ENCODE measurements around the gene PLEKHM3.
"Not testable (repeated sequence)": the region's sequence is repeated elsewhere in the genome, so short reads cannot be mapped to it uniquely, and the experiment has no call there.

Gene PLEKHM3

GRCh38 chr2:207952564-207953345 is 72.6 kb downstream of the PLEKHM3 start:
- TF ChIP-seq CTCF (IDR thresholded peaks at IDR 0.05; ENCODE audit: low read depth, low read length), result no peak
- no peak for DNase-seq (ENCODE audit: low read depth in 2 of 2)
- no peak overlapping the region for H3K4me3 ChIP-seq (replicated peaks in 1 of 2; ENCODE audit: low read depth in 2 of 2, low read length in 2 of 2)

GRCh38 chr2:207951734-207952470 is 73.4 kb downstream of the PLEKHM3 start:
- no peak overlapping the region for H3K4me3 ChIP-seq (replicated peaks in 1 of 2; ENCODE audit: low read depth in 2 of 2, low read length in 2 of 2)
- no peak for DNase-seq (ENCODE audit: low read depth in 2 of 2)

GRCh38 chr2:207950761-207951114 is 74.6 kb downstream of the PLEKHM3 start:
- no peak for DNase-seq (ENCODE audit: low read depth in 2 of 2)
- H3K4me3 ChIP-seq (replicated peaks in 1 of 2; ENCODE audit: low read depth in 2 of 2, low read length in 2 of 2), result no peak overlapping the region
- TF ChIP-seq CTCF (IDR thresholded peaks at IDR 0.05; ENCODE audit: low read depth, low read length), result no peak

More at GRCh38 chr2:207951734-207952470, 73.4 kb downstream of the PLEKHM3 start:
- no peak for TF ChIP-seq CTCF (IDR thresholded peaks at IDR 0.05; ENCODE audit: low read depth, low read length)

GRCh38 chr2:207950063-207950760 is 75.1 kb downstream of the PLEKHM3 start:
- TF ChIP-seq CTCF (IDR thresholded peaks at IDR 0.05; ENCODE audit: low read depth, low read length), result no peak
- no peak overlapping the region for H3K4me3 ChIP-seq (replicated peaks in 1 of 2; ENCODE audit: low read depth in 2 of 2, low read length in 2 of 2)
- no peak for DNase-seq (ENCODE audit: low read depth in 2 of 2)

- not testable (repeated sequence) for H3K4me3 ChIP-seq (replicated peaks in 1 of 2; ENCODE audit: low read depth in 2 of 2, low read length in 2 of 2); DNase-seq (ENCODE audit: low read depth in 2 of 2)
These were observed 76.1 kb downstream of the PLEKHM3 start for GRCh38 chr2:207949245-207949644.

GRCh38 chr2:207944979-207945600 is 80.2 kb downstream of the PLEKHM3 start:
- no peak for DNase-seq (ENCODE audit: low read depth in 2 of 2)
- no peak for TF ChIP-seq CTCF (IDR thresholded peaks at IDR 0.05; ENCODE audit: low read depth, low read length)
- H3K4me3 ChIP-seq (replicated peaks in 1 of 2; ENCODE audit: low read depth in 2 of 2, low read length in 2 of 2), result no peak overlapping the region
